Suppressor macrophage treated with lipopolysaccharide for 1 hour (primary cell): ENCODE results near the gene IGFBP7.

Experiments
- DNase-seq, 3 donors: peaks; one replicate each; pipeline ENCODE4 v3.0.0-alpha.2; 2020 to 2022

IGFBP7 gene

DNA sequence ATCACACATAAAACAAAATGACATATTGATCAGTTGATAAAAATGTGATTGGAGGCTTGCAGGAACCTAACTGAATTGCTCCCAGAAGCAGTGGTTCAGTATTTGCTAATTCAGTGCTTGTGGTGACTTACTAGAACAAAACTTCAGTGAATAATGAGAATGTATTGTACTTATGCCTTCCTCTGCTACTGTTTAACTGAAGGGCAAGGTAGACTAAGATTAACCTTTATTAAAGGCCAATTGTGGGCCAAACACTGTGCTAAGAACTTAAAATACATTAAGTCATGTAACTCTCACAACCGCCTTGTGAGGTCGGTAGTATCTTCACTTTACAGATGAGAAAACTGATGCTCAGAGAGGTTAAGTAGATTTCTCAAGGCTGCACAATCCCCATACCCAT lies 14.9 kb downstream of the IGFBP7 start:
- DNase-seq: no peak

DNA sequence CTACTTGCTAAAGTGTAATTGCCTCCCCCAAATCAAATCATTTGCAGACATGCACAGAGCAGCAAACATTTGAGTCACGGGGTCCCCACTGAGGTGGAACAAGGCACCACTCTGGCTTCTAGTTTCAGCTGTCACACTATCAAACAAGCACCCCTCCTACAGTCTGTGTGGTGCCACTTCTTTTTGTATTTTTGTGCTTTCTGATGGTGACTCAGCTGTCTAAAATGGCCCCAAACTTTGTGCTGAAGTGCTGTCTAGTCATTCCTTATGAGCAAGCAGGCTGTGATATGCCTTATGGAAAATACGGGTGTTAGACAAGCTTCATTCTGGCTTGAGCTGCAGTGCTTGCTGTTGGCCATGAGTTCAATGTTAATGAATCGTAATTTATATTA lies 15.4 kb downstream of the IGFBP7 start:
- DNase-seq: peak in 1 of 3 donors; percentile 37

DNA sequence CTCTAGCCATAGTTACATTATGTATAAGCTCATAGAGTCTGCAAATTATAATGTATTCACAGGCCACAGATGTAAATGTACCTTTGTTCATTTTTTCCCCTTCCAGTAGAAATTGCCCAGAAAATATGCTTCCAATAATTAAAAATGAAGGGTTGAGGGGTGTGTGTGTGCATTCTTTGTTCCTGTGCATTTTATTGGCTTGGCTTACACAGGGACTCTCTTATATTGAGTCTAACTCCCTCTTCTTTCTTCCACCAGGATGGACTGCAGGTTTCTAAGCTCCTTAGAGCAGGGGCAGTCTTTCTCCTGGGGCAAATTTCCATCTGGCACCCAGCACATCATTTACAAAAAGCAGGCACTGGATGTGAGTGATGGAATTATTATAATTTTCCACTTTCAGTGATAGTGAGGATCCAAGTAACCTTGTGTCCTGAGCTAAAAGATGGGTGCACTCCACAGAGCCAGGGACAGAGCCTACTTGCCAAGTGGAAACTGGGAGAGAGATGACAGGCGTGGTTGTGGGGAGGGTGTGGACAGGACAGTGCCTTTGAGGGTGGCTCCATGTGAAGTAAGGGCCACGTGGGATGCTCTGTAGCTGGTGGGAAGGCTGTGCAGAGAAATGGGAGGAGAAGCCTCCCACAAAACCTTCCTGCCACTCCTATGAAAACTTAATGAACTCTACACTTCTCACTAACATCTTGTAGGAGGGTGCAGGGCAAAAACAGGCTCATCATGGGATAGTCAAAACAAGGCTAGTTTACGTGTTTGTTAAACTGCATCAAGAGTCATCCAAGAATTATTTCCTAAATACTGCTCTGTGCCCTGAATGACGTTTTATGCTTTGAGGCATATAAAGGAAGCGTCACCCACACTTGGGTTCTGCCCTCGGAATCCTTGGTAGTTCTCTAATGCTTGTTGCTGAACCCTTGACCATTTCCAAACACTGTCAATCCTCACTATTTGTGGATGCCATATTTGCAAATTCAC lies 16.0 kb downstream of the IGFBP7 start:
- DNase-seq: no peak

DNA sequence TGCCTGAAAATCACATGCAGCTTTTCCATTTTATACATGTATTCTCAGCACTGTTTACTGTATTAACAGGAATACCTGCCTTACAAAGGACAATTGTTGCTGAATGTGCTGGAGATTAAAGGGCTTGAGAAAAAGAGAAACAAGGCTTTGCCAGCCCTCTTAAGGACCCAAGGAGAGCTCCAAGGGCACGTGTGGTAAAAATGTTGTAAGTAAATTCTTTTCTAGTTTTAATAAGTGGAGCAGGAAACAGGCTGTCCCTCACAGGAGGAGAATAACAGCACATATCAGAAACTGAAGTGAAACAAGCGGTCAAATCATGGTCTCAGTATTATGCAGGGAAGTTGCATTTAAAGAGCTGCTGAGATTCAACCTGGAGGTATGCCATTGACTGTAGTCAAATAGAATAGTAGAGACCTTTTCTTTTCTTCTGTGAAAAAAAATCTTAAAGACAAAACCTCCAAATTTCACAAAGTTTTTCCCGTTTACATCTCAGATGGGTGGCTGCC lies 18.5 kb downstream of the IGFBP7 start:
- DNase-seq: no peak

DNA sequence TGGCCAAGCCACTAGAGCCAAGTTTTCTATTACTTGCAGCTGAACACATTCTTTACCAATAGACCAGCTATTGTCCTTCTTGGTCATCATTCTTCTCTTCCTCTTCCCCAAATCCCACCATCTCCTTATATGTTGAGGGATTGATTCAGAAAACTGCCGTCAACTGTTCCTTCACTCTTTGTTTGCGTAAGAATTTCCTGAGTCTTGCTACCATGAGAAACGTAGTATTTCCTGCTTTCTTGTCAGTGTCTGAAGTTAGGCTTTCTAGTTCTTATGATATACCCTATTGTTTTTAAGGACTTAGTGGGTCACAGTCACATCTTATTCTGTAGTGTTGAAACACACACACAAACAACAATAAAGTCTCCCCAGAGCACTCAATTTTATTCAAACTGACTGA lies 20.1 kb downstream of the IGFBP7 start:
- peak; percentile 40 to 65 (median 51) for DNase-seq

DNA sequence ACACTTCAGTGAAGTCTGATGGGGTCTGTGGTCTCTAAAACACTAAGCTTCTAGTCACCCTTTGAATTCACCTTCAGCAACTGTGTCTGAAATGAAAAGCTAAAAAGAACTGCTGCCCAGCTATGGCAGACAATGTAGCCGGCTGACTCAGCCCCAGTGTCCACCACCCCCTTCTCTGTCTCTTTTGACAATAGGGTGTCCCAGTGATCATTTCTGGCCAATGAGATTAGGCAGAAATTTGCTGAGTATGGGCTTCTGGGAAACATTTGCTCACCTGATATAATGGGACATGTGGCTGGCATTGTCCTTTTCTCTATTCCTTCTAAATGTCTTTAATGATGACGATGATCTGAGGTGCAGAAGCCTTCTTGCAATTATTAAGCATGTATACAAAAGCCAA lies 20.6 kb downstream of the IGFBP7 start:
- no peak for DNase-seq

DNA sequence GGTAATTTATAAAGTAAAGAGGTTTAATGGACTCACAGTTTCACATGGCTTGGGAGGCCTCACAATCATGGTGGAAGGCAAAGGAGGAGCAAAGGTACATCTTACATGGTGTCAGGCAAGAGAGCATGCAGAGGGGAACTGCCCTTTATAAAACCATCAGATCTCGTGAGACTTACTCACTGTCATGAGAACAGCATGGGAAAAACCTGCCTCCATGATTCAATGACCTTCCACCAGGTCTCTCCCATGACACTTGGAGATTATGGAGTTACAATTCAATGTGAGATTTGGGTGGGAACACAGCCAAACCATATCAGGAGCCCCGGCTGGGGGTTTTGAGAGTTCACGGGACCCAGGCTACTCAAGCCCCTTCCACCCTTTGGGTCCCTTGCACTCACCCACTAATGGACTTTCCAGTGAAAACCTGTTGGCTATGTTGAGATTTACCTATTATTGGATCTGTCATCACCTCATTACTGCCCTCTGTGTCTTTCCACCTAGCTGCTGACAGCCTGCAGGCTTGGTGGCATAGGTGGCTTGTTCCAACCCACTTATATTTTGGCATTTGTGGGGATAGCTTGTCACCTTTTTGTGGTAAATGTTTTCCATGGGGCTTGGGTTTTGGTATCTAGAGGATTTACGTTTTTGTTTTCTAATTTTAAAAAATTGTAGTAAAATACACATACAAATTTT lies 24.0 kb downstream of the IGFBP7 start:
- peak in 2 of 3 donors; percentile 33 to 41 for DNase-seq

DNA sequence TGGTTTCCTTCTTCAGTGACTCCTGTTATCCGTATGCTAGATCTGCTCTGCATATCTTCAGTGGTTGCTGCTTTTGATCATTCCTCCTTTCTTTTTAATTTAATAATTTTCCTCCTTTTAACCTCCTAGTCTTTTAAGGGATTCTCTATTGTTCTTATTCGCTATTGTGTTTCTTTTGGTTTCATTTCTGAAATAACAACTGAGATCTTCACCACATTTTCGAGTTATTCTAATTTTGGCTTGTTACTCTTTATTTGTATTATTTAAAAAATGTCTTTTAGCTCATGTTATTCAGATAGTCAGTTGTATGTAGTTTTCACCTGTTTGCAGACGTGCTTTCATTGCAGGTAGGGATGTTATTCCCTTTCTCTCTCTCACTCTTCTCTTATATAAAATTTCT lies 24.9 kb downstream of the IGFBP7 start:
- no peak for DNase-seq

DNA sequence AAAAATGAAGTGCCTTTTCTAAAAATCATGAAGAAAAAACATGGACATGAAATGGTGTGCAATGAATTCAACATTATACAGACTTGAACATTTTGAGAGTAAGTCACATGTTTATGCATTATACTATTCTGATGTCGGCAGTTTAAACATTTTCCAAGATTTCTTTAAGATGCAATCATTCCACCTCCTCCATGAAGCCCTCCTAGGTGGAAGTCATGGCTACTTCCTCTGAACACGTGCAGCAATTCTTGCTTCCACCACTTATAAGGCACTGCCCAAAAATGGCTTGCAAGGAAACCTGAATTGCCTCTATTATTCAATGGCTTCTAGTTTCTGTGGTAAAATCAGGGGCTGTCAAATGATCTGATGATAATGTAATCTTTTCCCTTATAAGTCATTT lies 25.8 kb downstream of the IGFBP7 start:
- no peak for DNase-seq

DNA sequence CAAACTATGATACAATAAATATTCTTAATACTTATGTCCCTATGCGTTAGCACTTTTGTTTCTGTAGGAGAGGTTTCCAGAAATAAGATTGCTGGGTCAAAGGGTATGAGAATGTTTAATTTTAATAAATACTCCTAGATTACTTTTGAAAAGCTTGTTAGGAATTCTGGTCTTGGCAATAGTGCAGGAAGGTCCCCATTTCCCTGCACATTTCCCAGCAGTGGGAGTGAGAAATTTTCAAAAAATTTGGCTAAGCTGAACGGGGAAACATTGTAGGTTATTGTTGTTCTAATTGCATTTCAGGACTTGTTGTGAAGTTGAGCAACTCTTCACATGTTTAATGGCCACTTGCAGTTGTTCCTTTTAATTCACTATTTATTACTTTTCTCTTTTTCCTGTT lies 27.1 kb downstream of the IGFBP7 start:
- DNase-seq: no peak

DNA sequence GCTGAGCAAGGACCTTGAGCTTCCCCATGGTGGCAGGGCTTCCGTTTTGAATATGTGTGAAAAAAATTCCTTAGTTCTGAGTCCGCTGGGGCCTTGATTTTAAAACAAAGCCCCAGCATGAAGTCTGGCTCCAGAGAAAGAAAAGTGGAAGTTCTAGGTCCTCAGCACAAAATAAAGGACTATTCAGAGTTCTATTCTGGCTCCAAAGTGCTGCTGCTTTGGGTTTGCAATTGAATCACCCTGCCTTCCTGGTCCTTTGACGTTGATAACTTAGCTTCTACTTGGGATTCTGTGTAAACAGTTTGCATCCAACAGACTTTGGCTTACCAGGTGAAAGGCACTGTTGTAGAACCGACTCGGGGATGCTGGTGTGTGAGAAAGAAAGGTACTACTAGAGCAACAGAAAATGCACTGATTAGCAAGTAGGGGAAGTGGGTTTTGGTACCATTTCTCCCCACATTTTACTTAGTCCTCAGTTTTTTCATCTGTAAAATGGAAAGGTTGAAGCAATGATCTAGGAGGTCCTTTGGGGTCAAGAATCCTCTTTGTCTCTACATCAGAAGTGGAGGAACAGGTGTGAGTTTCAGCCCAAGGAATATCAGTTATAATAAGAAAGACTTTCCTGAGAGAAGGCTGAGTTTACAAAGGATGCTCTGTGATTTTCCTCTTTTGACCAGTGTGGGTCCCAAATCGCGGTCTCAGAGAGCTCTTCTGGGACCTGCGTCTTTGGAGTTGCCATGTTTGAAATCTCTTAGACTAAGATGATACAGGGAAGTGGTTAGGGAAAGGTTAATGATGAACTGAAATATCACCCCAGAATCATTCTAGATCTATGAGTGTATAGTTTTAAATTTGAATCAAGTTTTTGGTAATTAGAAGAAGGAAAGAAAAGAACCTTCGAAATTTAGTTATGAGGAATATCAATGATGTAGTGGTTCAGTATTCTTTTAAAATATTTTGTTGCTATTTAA lies 28.2 kb downstream of the IGFBP7 start:
- no peak for DNase-seq

DNA sequence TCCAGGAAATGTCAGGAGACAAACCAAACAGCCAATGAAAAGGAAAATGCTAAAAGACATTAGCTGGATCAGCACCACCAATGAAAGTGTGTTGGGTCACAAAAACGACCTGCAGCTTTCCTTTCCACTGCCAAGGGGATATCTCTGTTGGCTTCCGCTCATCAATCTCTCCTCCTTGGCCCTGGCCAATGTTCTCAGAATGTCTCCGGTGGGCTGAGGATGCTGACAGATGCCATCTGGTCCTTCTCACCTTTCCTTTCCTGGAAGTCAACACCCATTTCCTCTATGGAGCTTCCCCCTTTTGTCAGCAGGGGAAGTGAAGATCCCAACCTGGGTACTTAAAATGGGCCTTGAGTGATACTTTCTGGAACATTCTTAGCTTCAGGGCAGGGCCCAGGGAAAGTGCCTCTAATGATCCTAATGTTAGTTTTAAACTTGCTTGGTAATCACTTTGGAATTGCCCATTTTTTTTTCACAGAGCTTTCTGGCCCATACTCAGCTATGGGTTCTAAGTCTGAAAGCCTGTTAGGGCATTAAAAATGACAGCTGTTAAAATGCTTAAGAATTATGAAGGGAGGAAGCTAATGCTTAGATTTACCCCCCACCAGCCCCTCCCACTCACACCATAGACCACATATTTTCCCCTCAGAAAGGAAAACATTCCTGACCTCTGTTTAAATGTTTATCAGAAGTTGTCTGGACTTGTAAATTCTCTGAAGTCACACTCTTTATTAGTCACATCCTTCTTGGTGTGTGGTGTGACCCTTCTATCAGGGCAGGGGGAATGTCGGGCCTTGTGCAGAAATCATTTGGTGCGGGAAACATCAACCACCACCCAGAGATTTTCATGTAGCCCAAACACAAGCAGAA lies 29.2 kb downstream of the IGFBP7 start:
- peak in 2 of 3 donors; percentile 24 to 49 for DNase-seq

DNA sequence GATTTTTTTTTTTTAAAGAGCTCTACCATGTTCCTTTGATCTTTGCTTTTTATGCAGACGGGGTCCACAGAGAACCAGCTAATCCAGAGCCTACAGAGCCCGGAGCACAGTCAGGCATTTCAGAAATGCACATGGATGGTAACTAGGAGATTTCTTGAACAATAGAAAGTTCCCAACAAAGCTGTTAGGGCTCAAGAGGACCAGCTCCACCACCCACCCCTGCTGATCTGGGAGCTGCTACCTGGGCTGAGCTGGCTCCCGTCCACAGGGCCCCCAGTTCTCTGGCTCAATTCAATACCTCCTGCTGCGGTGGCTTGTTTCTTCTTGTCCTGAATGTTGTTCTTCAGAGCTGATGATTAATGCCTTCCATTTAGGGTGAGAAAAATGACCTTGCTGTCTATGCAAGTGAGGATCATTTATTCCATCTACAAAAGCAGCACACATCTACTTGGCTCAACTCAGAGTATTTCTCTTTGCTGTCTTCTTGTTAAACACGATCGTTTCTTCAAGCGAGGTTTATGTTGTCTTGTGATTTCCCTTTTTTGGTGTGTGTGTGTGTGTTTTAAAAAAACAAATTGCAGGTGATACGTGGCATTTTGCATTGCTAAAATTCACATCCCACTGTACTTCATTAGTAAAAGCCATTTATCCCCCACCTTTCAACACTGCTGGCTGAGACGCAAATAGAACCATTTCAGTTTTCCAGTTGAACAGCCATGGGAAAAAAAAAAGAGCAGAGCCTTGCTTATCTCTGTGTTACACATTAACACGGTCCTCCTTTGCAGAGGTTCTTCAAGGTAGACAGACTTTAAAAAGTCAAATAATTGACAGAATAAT lies 31.3 kb downstream of the IGFBP7 start:
- no peak for DNase-seq

DNA sequence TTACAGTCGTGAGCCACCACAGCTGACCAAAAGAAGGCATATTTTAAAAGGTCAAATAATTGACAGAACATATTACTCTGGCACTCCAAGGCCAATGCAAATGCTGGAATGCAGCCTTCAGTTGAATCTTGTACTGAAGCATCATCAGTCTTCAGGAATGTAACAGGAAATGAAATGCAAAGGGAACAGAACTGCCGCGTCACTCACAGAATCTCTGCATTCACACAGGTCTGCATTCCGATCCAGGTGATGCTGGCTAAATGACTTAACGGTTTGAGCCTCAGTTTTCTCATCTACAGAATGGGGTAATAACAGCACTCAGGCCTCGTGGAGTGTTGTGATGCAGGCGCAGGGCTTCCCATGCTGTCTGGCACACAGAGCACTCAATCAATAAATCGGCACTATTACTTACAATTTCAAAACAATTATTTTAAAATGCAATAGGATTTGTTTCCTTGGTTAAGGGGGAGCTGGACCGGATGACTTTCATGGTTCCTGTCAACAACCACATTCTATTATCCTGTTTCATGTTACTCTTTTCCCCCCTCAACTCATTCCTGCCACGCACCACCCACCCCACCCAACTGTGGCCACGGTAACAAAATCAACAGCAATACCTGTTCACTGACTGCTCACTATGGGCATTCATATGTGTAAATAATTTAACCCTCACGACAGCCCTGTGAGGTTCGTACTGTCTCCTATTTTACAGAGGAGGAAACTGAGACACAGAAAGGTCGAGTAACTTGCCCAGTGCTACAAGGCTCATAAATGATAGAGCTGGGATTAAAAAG lies 32.4 kb downstream of the IGFBP7 start:
- DNase-seq: no peak

DNA sequence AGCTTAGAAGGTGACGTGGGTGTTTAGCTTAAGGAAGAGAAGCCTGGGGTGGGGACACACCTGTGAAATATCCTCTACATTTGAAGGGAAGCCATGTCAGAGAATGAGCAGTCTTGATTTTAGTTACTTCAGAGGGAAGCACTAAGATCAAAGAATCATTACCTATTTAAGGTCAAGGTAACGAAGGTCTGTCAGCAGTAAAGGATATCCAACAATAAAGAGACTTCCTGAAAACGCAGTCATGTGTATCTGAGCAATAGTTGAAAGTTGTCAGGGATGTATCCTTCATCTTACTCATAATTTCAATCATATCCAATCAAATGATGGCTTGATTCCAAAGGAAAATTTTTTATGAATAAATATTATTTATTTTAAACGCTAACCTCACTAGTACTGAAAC lies 33.5 kb downstream of the IGFBP7 start:
- DNase-seq: no peak

DNA sequence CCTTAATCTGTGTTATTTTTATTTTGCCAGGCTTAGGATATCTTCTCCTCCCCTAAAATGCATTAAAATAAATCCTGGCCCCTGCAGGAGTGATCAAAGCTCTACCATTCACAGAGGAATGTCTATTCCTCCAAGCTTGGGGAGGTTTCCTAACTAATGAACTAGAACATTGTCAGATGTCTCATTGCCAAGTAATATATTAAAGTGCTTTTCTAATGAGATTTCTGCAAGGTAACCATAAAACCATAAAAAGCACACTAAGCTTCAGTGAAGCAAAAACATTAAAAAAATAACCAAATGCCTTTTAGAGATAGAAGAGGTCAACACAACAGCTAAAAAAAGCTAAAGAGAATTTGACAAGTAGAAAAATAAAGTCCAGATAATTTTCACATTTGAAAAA lies 34.8 kb downstream of the IGFBP7 start:
- DNase-seq: no peak

DNA sequence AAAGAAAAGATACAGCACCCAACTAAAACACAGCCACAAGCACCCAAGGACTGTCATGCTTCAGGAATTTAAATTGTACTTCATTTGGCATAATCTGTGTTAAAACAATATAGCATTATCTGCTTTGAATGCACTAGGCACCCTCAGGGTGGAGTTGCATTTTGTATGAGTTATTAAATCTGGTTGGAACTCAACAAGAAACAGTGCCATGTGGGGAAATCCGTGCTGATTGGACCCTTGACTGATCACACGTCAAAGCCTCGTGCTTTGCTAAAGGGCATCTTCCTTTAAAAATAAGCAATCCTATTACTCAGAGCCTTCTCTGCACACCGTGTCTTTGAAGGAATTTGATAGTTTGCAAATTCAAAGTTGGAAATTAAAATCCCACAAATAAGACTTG lies 35.4 kb downstream of the IGFBP7 start:
- DNase-seq: peak in 1 of 3 donors; percentile 35

DNA sequence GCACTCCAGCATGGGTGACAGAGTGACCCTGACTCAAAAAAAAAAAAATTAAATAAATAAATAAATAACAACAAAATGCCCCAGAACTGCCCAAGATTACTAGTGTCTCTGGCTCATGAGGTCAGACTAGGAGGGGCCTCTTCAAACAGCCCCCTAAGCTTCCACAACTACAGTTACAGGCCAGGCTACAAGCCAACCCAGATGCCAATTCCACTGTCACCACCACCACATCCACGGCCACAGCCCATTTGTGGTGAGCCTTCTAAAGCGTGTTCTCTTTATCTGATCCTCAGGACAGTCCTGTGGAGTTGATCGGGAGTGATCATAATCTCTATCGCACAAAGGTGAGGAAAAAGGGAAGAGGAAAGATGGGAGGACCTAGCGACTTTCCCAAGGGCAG lies 36.6 kb downstream of the IGFBP7 start:
- DNase-seq: peak in 2 of 3 donors; percentile 19 to 24

DNA sequence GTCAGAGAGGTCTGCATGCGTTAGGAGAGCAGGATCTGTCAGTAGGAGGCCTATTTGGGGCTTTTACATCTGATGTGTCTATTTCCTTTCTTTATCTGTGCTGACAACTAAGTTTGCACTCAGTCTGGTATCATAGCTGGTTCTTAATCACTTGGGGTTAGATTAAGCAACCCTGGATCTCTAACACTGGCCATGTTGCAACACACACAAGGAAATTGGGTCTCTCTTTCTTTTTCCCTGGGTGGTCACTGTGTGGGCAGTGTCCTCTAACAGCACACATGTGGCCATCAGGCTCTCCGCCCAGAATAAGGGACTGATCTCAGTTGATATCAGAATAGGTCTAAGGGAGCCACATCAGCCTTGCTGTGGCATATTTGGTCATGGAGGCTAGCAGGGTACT lies 38.9 kb downstream of the IGFBP7 start:
- peak; percentile 70 to 87 (median 72) for DNase-seq

DNA sequence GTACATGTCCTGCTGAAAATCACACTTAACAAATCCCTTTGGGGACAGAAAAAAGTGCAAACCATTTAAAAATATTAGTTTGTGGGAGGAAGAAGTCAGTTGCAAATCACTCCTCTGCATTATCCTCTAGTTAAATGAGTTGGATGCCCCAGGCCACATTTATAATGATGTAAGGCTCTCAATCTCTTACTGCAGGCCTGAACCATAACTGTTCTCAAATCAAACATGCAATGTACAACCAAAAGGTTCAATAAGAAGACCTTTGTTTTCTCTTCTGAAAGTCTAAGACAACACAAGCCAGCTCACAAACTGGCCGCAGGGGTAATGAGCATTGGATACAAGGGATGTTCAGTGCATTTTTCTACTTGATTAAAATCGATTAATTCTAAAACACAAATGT lies 39.7 kb downstream of the IGFBP7 start:
- DNase-seq: no peak
